Effector memory CD8-positive, alpha-beta T cell (primary cell): ENCODE measurements around the gene BEST1.
"Not testable (repeated sequence)": the region's sequence is repeated elsewhere in the genome, so short reads cannot be mapped to it uniquely, and the experiment has no call there.

Experiments
- ATAC-seq: fragments of 150-1000 bp; cut with Tn5 transposase; replicated peaks from 2 replicates; pipeline ENCODE4 v1.10.0; 2021; ENCODE audit warnings: mild to moderate bottlenecking, moderate library complexity
- DNase-seq, 3 experiments: peaks; one replicate each; pipeline ENCODE4 v3.0.0; 2021
- H3K27ac Mint-ChIP-seq, 2 donors: one replicate each; pipeline ENCODE4 v1.8.0; 2022; ENCODE audit warnings: mild to moderate bottlenecking in 2 of 2, mixed read lengths in 2 of 2, moderate library complexity in 2 of 2
- H3K27me3 Mint-ChIP-seq, 2 donors: one replicate each; pipeline ENCODE4 v1.8.0; 2022; ENCODE audit warnings: mixed read lengths in 2 of 2
- H3K36me3 Mint-ChIP-seq: one replicate; pipeline ENCODE4 v1.8.0; 2022; ENCODE audit warnings: mild to moderate bottlenecking, moderate library complexity, mixed read lengths; ENCODE audit not compliant: insufficient read depth
- H3K4me1 Mint-ChIP-seq, 2 donors: one replicate each; pipeline ENCODE4 v1.8.0; 2022; ENCODE audit warnings: low read depth in 2 of 2, mixed read lengths in 2 of 2
- H3K4me3 Mint-ChIP-seq, 2 donors: one replicate each; pipeline ENCODE4 v1.8.0; 2022; ENCODE audit warnings: mild to moderate bottlenecking in 2 of 2, mixed read lengths in 2 of 2, moderate library complexity in 2 of 2
- H3K9me3 Mint-ChIP-seq, 2 donors: one replicate each; pipeline ENCODE4 v1.8.0; 2022; ENCODE audit warnings: mixed read lengths in 2 of 2

The BEST1 gene

DNA sequence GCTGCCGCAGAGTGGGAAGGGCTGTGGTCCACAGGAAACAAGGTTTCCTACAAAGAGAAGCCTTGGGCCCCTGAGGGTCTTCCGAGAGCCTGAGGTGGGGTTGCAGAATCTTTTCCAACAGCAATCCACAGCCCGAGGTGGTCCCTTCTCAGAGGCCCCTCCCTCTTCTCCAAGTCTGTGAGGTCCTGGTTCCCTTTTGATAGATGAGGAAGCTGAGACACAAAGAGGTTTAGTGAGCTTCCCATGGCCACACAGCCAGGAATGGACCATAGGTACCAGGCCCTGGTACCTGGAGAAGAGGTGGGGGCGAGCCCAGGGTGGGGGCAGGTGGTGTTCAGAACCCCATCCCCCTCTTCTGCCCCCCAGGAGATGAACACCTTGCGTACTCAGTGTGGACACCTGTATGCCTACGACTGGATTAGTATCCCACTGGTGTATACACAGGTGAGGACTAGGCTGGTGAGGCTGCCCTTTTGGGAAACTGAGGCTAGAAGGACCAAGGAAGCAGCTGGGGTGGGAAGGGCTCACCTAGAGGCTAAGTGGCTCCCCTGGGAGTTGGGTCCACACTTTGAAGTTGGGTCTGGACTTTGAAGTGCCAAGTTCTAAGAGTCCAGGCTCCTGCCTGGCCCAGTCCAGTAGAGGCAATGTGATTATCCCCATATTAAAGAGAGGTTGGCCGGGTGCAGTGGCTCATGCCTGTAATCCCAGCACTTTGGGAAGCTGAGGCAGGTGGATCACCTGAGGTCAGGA, 7.0 kb downstream of the BEST1 start:
- H3K9me3 Mint-ChIP-seq: no peaks in the 10 kb centered on the region
- no peak overlapping the region for H3K27ac Mint-ChIP-seq
- peaks cover 14% of the 10 kb centered on the region for H3K36me3 Mint-ChIP-seq
- peaks cover 13 to 23% of the 10 kb centered on the region in 2 donors for H3K27me3 Mint-ChIP-seq
- H3K4me1 Mint-ChIP-seq: peaks cover 0 to 8% of the 10 kb centered on the region in 2 donors
- H3K4me3 Mint-ChIP-seq: no peak overlapping the region
- DNase-seq: no peak
- no peak for ATAC-seq

DNA sequence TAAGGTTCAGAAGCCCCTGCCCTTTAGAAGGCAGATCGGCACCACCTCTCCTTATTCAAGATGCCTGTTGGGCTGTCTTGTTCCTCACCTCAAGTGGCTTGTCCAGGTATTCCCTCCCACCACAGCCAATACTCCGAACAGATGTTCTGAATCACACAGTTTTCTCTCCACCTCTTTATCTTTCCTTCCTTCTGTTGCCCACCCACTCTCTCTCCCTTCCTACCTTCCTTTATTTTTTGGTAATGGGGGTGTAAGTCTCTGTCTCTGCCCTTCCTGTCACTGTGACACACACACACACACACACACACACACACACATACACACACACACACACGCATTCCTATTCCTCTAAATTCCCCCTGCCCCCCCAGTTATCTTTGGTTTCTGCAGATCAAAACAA, 8.4 kb downstream of the BEST1 start:
- ATAC-seq (no peak), DNase-seq (no peak)
- H3K4me1 Mint-ChIP-seq: peaks cover 6 to 11% of the 10 kb centered on the region in 2 donors
- H3K4me3 Mint-ChIP-seq: no peak overlapping the region
- peak overlapping the region in 1 of 2 donors; percentile 53 for H3K27ac Mint-ChIP-seq
- H3K36me3 Mint-ChIP-seq: peaks cover 28% of the 10 kb centered on the region
- H3K9me3 Mint-ChIP-seq: no peaks in the 10 kb centered on the region
- peaks cover 13 to 23% of the 10 kb centered on the region in 2 donors for H3K27me3 Mint-ChIP-seq

DNA sequence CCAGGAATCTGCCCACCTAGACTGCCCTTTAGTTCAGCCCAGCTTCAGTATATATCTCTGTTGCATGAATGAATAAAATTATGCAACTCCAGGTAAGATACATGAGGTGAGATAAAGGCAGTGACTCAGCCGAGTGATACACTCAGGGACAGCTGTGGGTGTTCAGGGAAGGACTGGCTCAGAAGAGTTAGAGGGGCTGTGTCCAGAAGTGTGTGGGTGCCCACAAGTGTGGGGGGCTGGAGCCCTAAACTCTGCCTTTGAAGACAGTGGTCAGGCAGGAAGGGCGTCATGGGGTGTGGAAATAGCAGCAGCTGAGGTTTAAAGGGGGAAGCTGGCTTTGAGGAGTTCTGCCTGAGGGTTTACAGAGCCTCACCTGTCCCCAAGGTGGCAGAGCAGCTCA, 9.0 kb downstream of the BEST1 start:
- DNase-seq (no peak), ATAC-seq (no peak)
- Mint-ChIP-seq H3K27me3 (peaks cover 10 to 21% of the 10 kb centered on the region in 2 donors), H3K36me3 (peaks cover 33% of the 10 kb centered on the region), H3K9me3 (no peaks in the 10 kb centered on the region), H3K4me1 (peaks cover 6 to 13% of the 10 kb centered on the region in 2 donors), H3K27ac (peak overlapping the region in 1 of 2 donors; percentile 53), H3K4me3 (no peak overlapping the region)

DNA sequence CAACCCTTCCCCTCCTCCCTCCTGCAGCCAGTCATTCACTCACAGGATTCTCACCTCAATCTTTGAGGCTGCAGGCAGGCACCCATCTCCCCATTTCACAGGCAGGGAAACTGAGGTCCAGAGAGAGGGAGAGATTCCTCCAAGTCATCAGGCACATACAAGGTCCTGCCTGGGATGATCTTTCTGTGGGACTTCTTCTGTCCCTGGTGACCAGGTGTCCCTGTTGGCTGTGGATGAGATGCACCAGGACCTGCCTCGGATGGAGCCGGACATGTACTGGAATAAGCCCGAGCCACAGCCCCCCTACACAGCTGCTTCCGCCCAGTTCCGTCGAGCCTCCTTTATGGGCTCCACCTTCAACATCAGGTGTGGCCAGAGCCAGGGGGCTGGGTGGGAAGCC, 9.5 kb downstream of the BEST1 start:
- no peak for ATAC-seq
- peaks cover 4 to 15% of the 10 kb centered on the region in 2 donors for H3K27me3 Mint-ChIP-seq
- peaks cover 8 to 14% of the 10 kb centered on the region in 2 donors for H3K4me1 Mint-ChIP-seq
- H3K27ac Mint-ChIP-seq: no peak overlapping the region
- H3K4me3 Mint-ChIP-seq: no peak overlapping the region
- peaks cover 39% of the 10 kb centered on the region for H3K36me3 Mint-ChIP-seq
- no peaks in the 10 kb centered on the region for H3K9me3 Mint-ChIP-seq
- DNase-seq: no peak

DNA sequence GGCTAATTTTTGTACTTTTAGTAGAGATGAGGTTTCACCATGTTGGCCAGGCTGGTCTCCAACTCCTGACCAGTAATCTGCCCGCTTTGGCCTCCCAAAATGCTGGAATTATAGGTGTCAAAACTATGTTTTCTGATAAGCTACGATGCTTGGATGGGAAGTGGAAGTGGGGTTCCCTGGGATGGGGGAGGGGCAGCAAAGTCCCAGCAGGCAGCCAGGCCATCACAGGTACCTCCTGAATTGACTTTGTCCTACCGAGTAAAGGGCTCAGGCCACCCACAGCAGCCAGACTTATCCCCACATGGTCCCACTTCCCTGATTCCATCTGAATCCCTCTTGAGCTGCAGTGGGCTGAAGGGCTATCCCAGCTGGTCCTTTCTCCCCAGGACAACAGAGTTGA, 10.4 kb downstream of the BEST1 start:
- H3K9me3 Mint-ChIP-seq: no peaks in the 10 kb centered on the region
- DNase-seq (no peak), ATAC-seq (no peak)
- H3K27me3 Mint-ChIP-seq: peaks cover 0 to 9% of the 10 kb centered on the region in 2 donors
- H3K36me3 Mint-ChIP-seq: peaks cover 48% of the 10 kb centered on the region
- H3K4me1 Mint-ChIP-seq: peaks cover 17 to 23% of the 10 kb centered on the region in 2 donors
- H3K27ac Mint-ChIP-seq: no peak overlapping the region
- no peak overlapping the region for H3K4me3 Mint-ChIP-seq

DNA sequence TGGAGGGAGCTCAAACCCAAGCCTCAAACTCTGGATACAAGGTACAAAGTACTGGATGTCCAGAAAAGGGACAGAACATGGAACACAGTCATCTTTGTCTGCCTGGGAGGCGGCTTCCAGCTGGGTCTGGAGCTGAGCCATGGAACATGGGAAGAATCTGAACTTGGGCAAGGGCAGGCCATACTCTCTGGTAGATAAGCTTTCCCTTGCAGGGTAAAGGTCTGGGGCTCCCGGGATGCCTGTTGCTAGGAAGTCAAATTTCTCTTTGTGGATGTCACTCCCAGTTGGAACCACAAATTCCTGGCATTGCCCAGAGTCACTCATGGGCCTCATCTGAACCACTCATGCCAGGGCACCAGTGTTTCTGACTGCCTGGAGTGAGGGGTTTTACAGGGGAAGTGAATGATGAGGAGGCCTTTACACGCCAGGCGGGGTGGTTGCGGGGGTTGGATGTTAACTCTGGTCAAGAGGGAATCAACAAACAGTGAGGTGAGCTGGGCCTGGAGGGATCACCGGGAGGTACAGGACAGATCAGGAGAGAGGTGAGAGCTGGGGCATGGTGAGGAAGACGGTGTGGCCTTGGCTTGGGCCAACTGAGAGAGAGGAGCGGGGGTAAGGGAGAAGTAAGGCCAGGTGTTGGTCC, 11.5 kb downstream of the BEST1 start:
- H3K27me3 Mint-ChIP-seq: no peaks in the 10 kb centered on the region
- peaks cover 59% of the 10 kb centered on the region for H3K36me3 Mint-ChIP-seq
- no peaks in the 10 kb centered on the region for H3K9me3 Mint-ChIP-seq
- no peak for DNase-seq
- no peak for ATAC-seq
- H3K4me1 Mint-ChIP-seq: peaks cover 22% of the 10 kb centered on the region in 2 donors
- peak overlapping the region in 1 of 2 donors; percentile 31 for H3K4me3 Mint-ChIP-seq
- H3K27ac Mint-ChIP-seq: peak overlapping the region; percentile 35 to 97

DNA sequence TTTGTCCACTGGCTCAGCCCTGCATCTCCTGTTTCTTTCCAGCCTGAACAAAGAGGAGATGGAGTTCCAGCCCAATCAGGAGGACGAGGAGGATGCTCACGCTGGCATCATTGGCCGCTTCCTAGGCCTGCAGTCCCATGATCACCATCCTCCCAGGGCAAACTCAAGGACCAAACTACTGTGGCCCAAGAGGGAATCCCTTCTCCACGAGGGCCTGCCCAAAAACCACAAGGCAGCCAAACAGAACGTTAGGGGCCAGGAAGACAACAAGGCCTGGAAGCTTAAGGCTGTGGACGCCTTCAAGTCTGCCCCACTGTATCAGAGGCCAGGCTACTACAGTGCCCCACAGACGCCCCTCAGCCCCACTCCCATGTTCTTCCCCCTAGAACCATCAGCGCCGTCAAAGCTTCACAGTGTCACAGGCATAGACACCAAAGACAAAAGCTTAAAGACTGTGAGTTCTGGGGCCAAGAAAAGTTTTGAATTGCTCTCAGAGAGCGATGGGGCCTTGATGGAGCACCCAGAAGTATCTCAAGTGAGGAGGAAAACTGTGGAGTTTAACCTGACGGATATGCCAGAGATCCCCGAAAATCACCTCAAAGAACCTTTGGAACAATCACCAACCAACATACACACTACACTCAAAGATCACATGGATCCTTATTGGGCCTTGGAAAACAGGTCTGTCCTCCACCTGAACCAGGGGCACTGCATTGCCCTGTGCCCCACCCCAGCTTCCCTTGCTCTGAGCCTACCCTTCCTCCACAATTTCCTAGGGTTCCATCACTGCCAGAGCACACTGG, 12.3 kb downstream of the BEST1 start:
- Mint-ChIP-seq H3K9me3 (no peaks in the 10 kb centered on the region), H3K27ac (peak overlapping the region; percentile 97), H3K27me3 (no peaks in the 10 kb centered on the region), H3K4me3 (peak overlapping the region in 1 of 2 donors; percentile 49), H3K4me1 (peaks cover 22% of the 10 kb centered on the region in 2 donors), H3K36me3 (peaks cover 66% of the 10 kb centered on the region)
- ATAC-seq (no peak), DNase-seq (no peak)

DNA sequence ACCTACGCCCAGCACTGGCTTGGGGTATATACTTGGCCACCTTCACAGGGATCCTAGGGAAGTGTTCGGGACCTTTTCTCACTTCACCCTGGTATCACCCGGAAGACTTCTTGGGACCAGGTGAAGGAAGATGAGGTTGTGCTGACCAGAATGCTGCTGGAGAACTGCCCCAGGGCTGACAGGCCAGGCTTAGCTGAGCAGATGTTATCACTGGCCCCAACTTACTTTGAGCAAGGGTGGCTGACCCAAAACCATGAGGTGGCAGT, 12.8 kb downstream of the BEST1 start:
- DNase-seq (no peak), ATAC-seq (no peak)
- Mint-ChIP-seq H3K27me3 (no peaks in the 10 kb centered on the region), H3K36me3 (peaks cover 72% of the 10 kb centered on the region), H3K4me1 (peaks cover 22 to 24% of the 10 kb centered on the region in 2 donors), H3K9me3 (no peaks in the 10 kb centered on the region), H3K4me3 (peak overlapping the region in 1 of 2 donors; percentile 49), H3K27ac (peak overlapping the region; percentile 97)

DNA sequence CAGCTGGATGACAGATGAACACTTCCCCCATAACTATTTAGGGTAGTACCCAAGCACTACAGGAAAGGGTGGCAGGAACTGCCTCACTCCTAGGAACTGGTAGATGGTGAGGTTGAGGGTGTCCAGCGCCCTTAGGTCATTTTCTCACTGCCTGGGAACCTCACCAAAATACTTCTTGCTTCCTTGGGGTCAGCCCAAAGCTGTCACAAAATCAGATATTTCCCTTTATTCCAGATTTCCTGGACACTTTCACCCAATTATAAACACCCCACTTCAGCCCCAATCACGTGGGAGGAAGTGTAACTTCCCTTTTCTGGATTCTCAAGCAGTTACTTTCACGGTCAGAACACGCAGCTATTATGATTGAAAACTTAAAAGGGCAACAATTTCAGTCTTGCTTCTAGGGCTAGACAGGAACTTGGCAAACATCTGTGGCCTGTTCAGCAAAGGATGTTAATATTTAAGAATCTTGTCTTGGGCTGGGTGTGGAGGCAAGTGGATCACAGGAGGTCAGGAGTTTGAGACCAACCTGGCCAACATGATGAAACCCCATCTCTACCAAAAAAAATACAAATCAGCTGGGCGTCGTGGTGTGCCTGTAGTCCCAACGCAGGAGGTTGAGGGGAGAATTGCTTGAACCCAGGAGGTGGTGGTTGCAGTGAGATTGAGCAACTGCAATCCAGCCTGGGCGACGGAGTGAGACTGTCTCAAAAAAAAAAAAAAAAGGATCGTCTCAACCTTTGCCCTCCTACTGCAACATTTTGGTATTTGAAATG, 13.3 kb downstream of the BEST1 start:
- Mint-ChIP-seq H3K4me1 (peaks cover 25 to 29% of the 10 kb centered on the region in 2 donors), H3K27me3 (no peaks in the 10 kb centered on the region)

DNA sequence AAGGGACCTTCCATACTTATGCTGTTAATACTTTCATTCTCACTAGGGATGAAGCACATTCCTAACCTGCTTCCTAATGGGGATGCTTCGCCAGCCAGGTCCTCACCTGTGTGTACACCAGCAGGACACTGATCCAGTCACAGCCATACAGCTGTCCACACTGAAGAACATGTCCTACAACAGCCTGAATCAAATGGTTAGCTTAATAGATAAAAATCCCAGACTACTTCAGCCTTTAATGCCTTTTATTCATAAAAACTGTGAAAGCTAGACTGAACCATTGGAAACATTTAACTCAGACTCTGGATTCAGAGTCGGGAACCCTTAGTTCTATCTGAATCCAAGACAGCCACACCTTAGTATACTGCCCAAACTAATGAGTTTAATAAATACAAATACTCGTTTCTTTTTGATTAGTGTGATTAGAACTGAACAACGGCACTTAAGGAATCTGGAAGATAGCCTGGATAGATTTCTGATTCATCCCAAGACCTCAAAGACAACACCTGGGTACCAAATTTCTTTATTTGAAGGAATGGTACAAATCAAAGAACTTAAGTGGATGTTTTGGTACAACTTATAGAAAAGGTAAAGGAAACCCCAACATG, 14.0 kb downstream of the BEST1 start:
- DNase-seq (no peak), ATAC-seq (no peak)
- no peaks in the 10 kb centered on the region for H3K9me3 Mint-ChIP-seq
- H3K4me3 Mint-ChIP-seq: peak overlapping the region; percentile 91 to 92
- peak overlapping the region; percentile 97 for H3K27ac Mint-ChIP-seq
- H3K27me3 Mint-ChIP-seq: no peaks in the 10 kb centered on the region
- peaks cover 25 to 29% of the 10 kb centered on the region in 2 donors for H3K4me1 Mint-ChIP-seq
- peaks cover 83% of the 10 kb centered on the region for H3K36me3 Mint-ChIP-seq

More for the DNA sequence above, 13.3 kb downstream of the BEST1 start:
- Mint-ChIP-seq H3K9me3 (no peaks in the 10 kb centered on the region), H3K36me3 (peaks cover 77% of the 10 kb centered on the region), H3K4me3 (peak overlapping the region; percentile 5 to 92), H3K27ac (peak overlapping the region; percentile 97)
- peak in 1 of 3 experiments; percentile 20 for DNase-seq
- peak; percentile 4 for ATAC-seq

DNA sequence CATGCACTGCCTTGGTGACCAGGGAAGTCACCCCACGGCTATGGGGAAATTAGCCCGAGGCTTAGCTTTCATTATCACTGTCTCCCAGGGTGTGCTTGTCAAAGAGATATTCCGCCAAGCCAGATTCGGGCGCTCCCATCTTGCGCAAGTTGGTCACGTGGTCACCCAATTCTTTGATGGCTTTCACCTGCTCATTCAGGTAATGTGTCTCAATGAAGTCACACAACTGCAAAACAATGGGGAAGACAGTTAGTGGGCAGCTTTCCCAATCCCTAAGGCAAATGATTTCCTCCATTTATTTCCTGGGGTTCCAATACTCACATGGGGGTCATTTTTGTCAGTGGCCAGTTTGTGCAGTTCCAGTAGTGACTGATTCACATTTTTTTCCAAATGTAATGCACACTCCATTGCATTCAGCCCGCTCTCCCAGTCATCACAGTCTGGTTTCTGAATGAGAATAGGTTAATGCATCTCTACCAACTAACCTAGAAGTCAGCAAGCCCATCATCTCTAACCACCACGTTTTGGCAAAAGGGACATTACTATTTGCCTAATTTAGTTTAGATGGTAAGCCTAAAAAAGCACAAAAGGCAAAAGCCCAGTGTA, 14.6 kb downstream of the BEST1 start:
- Mint-ChIP-seq H3K4me3 (peak overlapping the region; percentile 91 to 92), H3K36me3 (peaks cover 87% of the 10 kb centered on the region), H3K27ac (peak overlapping the region; percentile 97), H3K4me1 (peaks cover 25 to 29% of the 10 kb centered on the region in 2 donors)
- not testable (repeated sequence) for H3K27me3 Mint-ChIP-seq, ATAC-seq, H3K9me3 Mint-ChIP-seq, DNase-seq

DNA sequence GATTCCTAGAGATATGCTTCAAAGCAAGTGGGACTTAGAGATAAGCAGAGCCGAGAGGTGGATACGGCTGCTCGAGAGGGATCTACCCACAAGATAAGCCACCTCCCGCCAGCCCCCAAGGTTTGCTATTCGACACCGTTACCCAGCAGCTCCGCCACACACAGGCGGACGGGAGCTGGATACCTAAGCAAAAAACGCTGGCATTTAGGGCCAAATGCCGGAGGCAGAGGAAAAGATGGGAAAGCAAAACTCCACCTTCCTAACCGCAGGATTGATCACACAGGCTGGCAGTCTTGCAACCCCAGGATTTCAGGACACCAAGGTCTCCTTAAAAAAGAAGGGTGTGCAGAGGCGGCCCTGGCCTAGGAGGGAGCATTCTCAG, 16.6 kb downstream of the BEST1 start:
- no peaks in the 10 kb centered on the region for H3K27me3 Mint-ChIP-seq
- peaks cover 78% of the 10 kb centered on the region for H3K36me3 Mint-ChIP-seq
- H3K4me3 Mint-ChIP-seq: peak overlapping the region; percentile 91 to 92
- H3K9me3 Mint-ChIP-seq: no peaks in the 10 kb centered on the region
- H3K27ac Mint-ChIP-seq: peak overlapping the region; percentile 97
- ATAC-seq: peak; percentile 4
- DNase-seq: peak; percentile 29 to 43 (median 42)
- H3K4me1 Mint-ChIP-seq: peaks cover 31 to 34% of the 10 kb centered on the region in 2 donors
